T-cell (primary cell): ENCODE measurements around the gene NXPE1. TPM values are rescaled to one million over a fixed set of nuclear protein-coding genes. Genes with fewer than 3 reads are reported as not detected.

ENCODE experiments used
- ATAC-seq, 4 experiments: fragments of 200-7000 bp in 3 of 4; fragments of 150-1000 bp in 1 of 4; cut with Tn5 transposase; replicated peaks in 1 of 4; 1 replicate in 3 of 4; 2 replicates in 1 of 4; pipeline ENCODE4 v1.10.0; 2021; ENCODE audit warnings: moderate library complexity in 3 of 4, mild to moderate bottlenecking in 2 of 4, moderate number of reproducible peaks in 1 of 4
- CTCF ChIA-PET, 2 donors: fragments of 300-600 bp; sonication (Branson Sonifier 250); formaldehyde crosslinking; loops; one replicate each; lab custom pipeline; 2022; ENCODE audit warnings: antibody characterized with exemption in 2 of 2; lab: Charles Lee
- POLR2A ChIA-PET, 2 donors: fragments of 300-600 bp; sonication (Branson Sonifier 250); formaldehyde crosslinking; loops; one replicate each; lab custom pipeline; 2022; ENCODE audit warnings: antibody characterized with exemption in 2 of 2; lab: Charles Lee
- DNase-seq, 35 experiments: peaks; one replicate each; pipeline versions ENCODE4 v3.0.0 to v3.0.0-alpha.2; 2013 to 2023
- H3K27ac ChIP-seq: one replicate; pipeline ENCODE4 v1.5.1; 2013; ENCODE audit warnings: low read length
- H3K27me3 ChIP-seq, 2 experiments: replicated peaks in 1 of 2; 1 replicate in 1 of 2; 2 replicates in 1 of 2; pipeline versions ENCODE4 v1.6.1 to v1.7.0; 2013; ENCODE audit warnings: low read length in 1 of 2, mixed read lengths in 1 of 2; ENCODE audit not compliant: control insufficient read depth in 2 of 2, insufficient read depth in 2 of 2; ENCODE audit errors: extremely low read depth in 1 of 2
- H3K36me3 ChIP-seq, 2 donors: 1 replicate in 1 of 2; 2 replicates in 1 of 2; pipeline versions ENCODE4 v1.6.1 to v1.7.0; 2013; ENCODE audit warnings: low read length in 1 of 2; ENCODE audit not compliant: control insufficient read depth in 2 of 2, insufficient read depth in 1 of 2; ENCODE audit errors: extremely low read depth in 1 of 2
- H3K4me1 ChIP-seq, 2 experiments: 1 replicate in 1 of 2; 2 replicates in 1 of 2; pipeline versions ENCODE4 v1.6.1 to v1.7.0; 2013; ENCODE audit warnings: low read length in 2 of 2, mixed read lengths in 1 of 2; ENCODE audit not compliant: insufficient read depth in 2 of 2, control insufficient read depth in 1 of 2; ENCODE audit errors: extremely low read depth in 1 of 2
- H3K4me3 ChIP-seq, 2 donors: 1 replicate in 1 of 2; 2 replicates in 1 of 2; pipeline versions ENCODE4 v1.5.1 to v1.7.0; 2013; ENCODE audit warnings: mild to moderate bottlenecking in 2 of 2, low read length in 1 of 2, moderate library complexity in 1 of 2; ENCODE audit not compliant: control insufficient read depth in 1 of 2; ENCODE audit errors: extremely low read depth in 1 of 2
- H3K9me3 ChIP-seq: 2 replicates; pipeline ENCODE4 v1.7.0; 2013
- H3K27ac Mint-ChIP-seq, 2 donors: one replicate each; pipeline ENCODE4 v1.8.0; 2020 to 2021; ENCODE audit warnings: mild to moderate bottlenecking in 2 of 2, mixed read lengths in 2 of 2
- H3K27me3 Mint-ChIP-seq, 2 donors: one replicate each; pipeline ENCODE4 v1.8.0; 2021 to 2022; ENCODE audit warnings: mixed read lengths in 2 of 2
- H3K36me3 Mint-ChIP-seq: one replicate; pipeline ENCODE4 v1.8.0; 2021; ENCODE audit warnings: mixed read lengths
- H3K4me1 Mint-ChIP-seq, 3 donors: one replicate each; pipeline ENCODE4 v1.8.0; 2020 to 2022; ENCODE audit warnings: mixed read lengths in 3 of 3, mild to moderate bottlenecking in 1 of 3
- H3K4me3 Mint-ChIP-seq, 3 donors: one replicate each; pipeline ENCODE4 v1.8.0; 2020 to 2022; ENCODE audit warnings: mild to moderate bottlenecking in 3 of 3, mixed read lengths in 3 of 3, moderate library complexity in 3 of 3
- H3K9me3 Mint-ChIP-seq, 3 donors: one replicate each; pipeline ENCODE4 v1.8.0; 2020 to 2022; ENCODE audit warnings: mixed read lengths in 3 of 3
- WGBS: methylation state at CpG from one replicate; pipeline ENCODE4 v1.1.5; 2013; ENCODE audit warnings: missing lambda C conversion rate; ENCODE audit not compliant: insufficient coverage; 5-methylcytosine and 5-hydroxymethylcytosine counted together
- total RNA-seq, 35 experiments: library from RNA in 6 of 35; stranded (reverse) in 6 of 35; fragments of 120-200 nt in 1 of 35; gene quantifications; one replicate each; pipeline versions ENCODE4 v1.2.1 to v1.2.4 and lab custom pipeline; 2013 to 2026

NXPE1 gene
- total RNA-seq, 5 donors from 2014 or later (not counting 1 experiment from before 2014, with no cell fraction given): not detected

DNA sequence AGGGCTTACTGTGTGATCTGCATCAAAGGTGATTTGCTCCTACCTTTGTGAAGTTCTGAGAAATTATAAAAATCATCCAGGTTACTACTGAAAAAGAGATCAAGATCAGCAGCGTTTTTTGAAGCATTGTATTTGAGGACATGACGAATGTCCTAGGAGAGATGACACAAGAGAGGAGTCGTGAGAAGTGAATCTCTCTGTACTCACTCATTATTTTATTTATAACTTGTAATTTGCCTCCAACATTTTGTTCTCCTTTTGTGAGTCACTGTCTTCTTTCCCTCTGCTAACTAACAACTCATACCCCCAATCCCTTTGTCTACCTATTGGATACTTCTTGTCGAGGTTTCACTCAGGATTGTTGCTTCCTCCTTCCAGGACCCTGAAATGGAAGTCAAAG lies 8.6 kb downstream of the NXPE1 start:
- ATAC-seq (no peak), DNase-seq (no peak)
- H3K9me3 ChIP-seq: no peaks in the 10 kb centered on the region
- no peaks in the 10 kb centered on the region for H3K4me1 ChIP-seq
- no peaks in the 10 kb centered on the region for H3K4me1 Mint-ChIP-seq
- ChIA-PET CTCF (no interaction called here), POLR2A (no interaction called here)
- H3K27ac ChIP-seq: no peak overlapping the region
- H3K36me3 Mint-ChIP-seq: no peaks in the 10 kb centered on the region
- H3K4me3 ChIP-seq: no peak overlapping the region
- no peak overlapping the region for H3K4me3 Mint-ChIP-seq
- 83% methylated on average over 1 of the region's 4 CpGs for WGBS
- H3K27ac Mint-ChIP-seq: no peak overlapping the region
- peaks cover 0 to 8% of the 10 kb centered on the region in 2 donors for H3K27me3 Mint-ChIP-seq
- no peaks in the 10 kb centered on the region for H3K9me3 Mint-ChIP-seq
- H3K36me3 ChIP-seq: no peaks in the 10 kb centered on the region
- H3K27me3 ChIP-seq: peaks cover 0 to 3% of the 10 kb centered on the region in 2 experiments

DNA sequence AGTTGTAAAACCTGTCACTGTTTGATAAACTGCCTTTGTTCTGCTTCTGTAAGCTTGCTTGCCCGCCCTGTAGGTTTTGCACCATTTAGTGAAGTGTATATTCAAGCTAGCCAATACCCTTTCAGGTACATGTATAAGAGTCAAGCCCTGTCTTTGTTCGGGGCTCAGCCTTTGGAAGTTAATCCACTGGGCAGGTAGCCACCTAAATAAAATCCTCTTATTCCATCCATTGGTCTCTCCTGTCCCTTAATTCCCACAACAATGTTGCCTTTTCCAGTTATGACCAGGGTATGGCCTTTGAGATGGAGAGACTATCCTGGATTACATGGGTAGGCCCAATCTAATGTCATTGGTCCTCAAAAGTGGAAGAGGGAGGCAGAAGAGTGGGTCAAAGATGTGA lies 34.0 kb downstream of the NXPE1 start:
- Mint-ChIP-seq H3K4me1 (no peaks in the 10 kb centered on the region), H3K36me3 (no peaks in the 10 kb centered on the region), H3K9me3 (peaks cover 9 to 16% (median 10%) of the 10 kb centered on the region in 3 donors), H3K27me3 (peaks cover 4% of the 10 kb centered on the region in 2 donors), H3K27ac (no peak overlapping the region), H3K4me3 (no peak overlapping the region)
- ATAC-seq (no peak), DNase-seq (no peak)
- Histone ChIP-seq H3K4me1 (no peaks in the 10 kb centered on the region), H3K9me3 (no peaks in the 10 kb centered on the region), H3K36me3 (no peaks in the 10 kb centered on the region), H3K27ac (no peak overlapping the region), H3K4me3 (no peak overlapping the region), H3K27me3 (no peaks in the 10 kb centered on the region)
- POLR2A ChIA-PET: no interaction called here
- CTCF ChIA-PET: no interaction called here
- no CpG with 5 or more reads among the region's 2 CpGs for WGBS

DNA sequence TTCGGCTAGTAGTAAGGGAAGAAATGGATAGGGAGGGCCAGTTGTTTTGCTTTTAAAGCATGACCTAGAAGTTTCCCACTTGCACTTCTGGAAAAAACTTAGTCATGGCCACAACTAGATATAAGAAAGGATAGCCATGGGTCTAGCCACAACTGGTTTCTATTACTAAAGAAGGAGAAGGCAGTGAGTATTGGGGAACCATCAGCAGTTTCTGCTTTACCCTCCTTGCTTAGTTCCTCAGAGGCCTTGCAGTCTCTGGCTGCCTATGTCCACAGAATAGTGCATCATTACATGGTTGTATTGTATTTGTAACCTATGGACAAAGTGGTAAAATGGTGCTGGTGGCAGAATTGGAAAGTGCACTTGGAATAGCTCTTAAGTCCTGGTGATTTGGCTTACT lies 35.6 kb downstream of the NXPE1 start:
- no peaks in the 10 kb centered on the region for H3K9me3 ChIP-seq
- ATAC-seq (no peak), DNase-seq (no peak)
- H3K36me3 ChIP-seq: no peaks in the 10 kb centered on the region
- H3K27me3 Mint-ChIP-seq: peaks cover 4 to 9% of the 10 kb centered on the region in 2 donors
- ChIA-PET POLR2A (no interaction called here), CTCF (no interaction called here)
- 100% methylated on average over 1 of the region's 1 CpG for WGBS
- H3K36me3 Mint-ChIP-seq: no peaks in the 10 kb centered on the region
- H3K4me1 ChIP-seq: no peaks in the 10 kb centered on the region
- H3K4me3 ChIP-seq: no peak overlapping the region
- no peaks in the 10 kb centered on the region for H3K4me1 Mint-ChIP-seq
- H3K27ac Mint-ChIP-seq: no peak overlapping the region
- no peaks in the 10 kb centered on the region for H3K27me3 ChIP-seq
- H3K9me3 Mint-ChIP-seq: peaks cover 9 to 16% (median 10%) of the 10 kb centered on the region in 3 donors
- no peak overlapping the region for H3K4me3 Mint-ChIP-seq
- H3K27ac ChIP-seq: no peak overlapping the region

DNA sequence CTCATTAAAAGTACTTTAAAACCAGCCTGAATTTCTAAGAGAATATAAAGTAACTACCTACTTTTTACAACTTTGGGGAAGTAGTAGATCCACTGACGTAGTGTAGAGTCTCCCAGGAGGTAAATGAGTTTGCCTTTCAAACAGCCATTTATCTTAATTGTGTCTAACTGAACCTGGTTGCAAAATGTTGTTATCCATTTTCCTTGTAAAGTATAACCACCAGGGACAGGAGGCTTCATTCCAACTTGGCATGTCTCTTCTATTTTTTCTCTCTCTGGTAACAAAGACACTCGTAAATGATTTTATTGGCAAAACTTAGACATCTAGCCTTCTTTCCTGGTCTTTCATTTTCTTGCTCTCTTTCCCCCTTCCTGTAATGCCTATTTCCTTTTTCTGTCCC lies 36.9 kb downstream of the NXPE1 start:
- no peak overlapping the region for H3K4me3 ChIP-seq
- Mint-ChIP-seq H3K4me1 (no peaks in the 10 kb centered on the region), H3K36me3 (no peaks in the 10 kb centered on the region), H3K9me3 (peaks cover 9 to 16% (median 10%) of the 10 kb centered on the region in 3 donors), H3K27me3 (peaks cover 4 to 9% of the 10 kb centered on the region in 2 donors), H3K4me3 (no peak overlapping the region), H3K27ac (no peak overlapping the region)
- no peak overlapping the region for H3K27ac ChIP-seq
- DNase-seq: no peak
- ATAC-seq: no peak
- ChIA-PET POLR2A (no interaction called here), CTCF (no interaction called here)
- H3K4me1 ChIP-seq: no peaks in the 10 kb centered on the region
- no peaks in the 10 kb centered on the region for H3K27me3 ChIP-seq
- no peaks in the 10 kb centered on the region for H3K9me3 ChIP-seq
- no peaks in the 10 kb centered on the region for H3K36me3 ChIP-seq
- 100% methylated on average over 1 of the region's 2 CpGs for WGBS

DNA sequence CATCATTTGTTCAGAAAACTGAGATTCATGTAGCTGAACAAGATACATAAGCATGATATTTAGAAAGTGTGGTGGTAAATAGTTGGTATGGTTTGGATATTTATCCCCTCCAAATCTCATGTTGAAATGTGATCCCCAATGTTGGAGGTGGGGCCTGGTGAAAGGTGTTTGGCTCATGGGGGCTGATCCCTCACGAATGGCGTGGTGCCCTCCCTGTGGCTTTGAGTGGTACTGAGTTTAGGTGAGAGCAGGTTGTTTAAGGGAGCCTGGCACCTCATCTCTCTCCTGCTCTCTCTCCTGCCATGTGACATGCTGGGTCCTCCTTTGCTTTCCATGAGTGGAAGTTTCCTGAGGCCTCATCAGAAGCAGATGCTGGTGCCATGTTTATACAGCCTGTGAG lies 48.1 kb downstream of the NXPE1 start:
- DNase-seq: no peak
- POLR2A ChIA-PET: interaction anchor here in 1 of 2 donors (0.6 kb wide), 1 partner anchor 172 kb away, joined by 3 read pairs; no protein-coding TSS in a partner anchor
- no peak overlapping the region for H3K27ac Mint-ChIP-seq
- peaks cover 3 to 5% of the 10 kb centered on the region in 2 donors for H3K27me3 Mint-ChIP-seq
- no peaks in the 10 kb centered on the region for H3K4me1 ChIP-seq
- H3K4me1 Mint-ChIP-seq: peaks cover 0 to 5% (median 0%) of the 10 kb centered on the region in 3 donors
- no peak for ATAC-seq
- WGBS: no CpG with 5 or more reads among the region's 2 CpGs
- H3K9me3 ChIP-seq: no peaks in the 10 kb centered on the region
- CTCF ChIA-PET: no interaction called here
- no peaks in the 10 kb centered on the region for H3K36me3 ChIP-seq
- H3K27me3 ChIP-seq: peaks cover 0 to 4% of the 10 kb centered on the region in 2 experiments
- peaks cover 0 to 6% (median 6%) of the 10 kb centered on the region in 3 donors for H3K9me3 Mint-ChIP-seq
- no peak overlapping the region for H3K4me3 Mint-ChIP-seq
- no peak overlapping the region for H3K4me3 ChIP-seq
- H3K27ac ChIP-seq: no peak overlapping the region
- H3K36me3 Mint-ChIP-seq: no peaks in the 10 kb centered on the region

DNA sequence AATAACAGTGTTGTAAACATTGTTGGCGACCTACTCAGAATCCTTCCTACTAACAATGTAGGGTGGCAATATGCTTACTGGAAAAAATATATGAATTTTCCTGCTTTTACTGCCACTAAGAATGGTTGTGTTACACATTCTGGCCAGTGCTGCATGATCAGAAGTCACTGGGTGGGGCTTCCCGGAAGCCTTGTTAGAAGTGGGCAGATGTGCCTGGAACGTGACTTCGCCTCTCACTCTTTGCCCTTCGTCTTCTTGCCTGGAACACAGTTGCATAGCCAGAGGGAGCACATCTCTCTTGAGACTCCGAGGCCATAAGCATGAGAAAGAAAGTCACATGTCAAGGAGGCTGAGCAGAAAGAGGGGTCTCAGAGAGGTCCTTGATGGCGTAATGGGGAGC lies 48.6 kb downstream of the NXPE1 start:
- Histone ChIP-seq H3K9me3 (no peaks in the 10 kb centered on the region), H3K27me3 (peaks cover 0 to 4% of the 10 kb centered on the region in 2 experiments), H3K4me1 (no peaks in the 10 kb centered on the region), H3K4me3 (no peak overlapping the region), H3K36me3 (no peaks in the 10 kb centered on the region), H3K27ac (no peak overlapping the region)
- no peak overlapping the region for H3K27ac Mint-ChIP-seq
- peaks cover 0 to 10% (median 9%) of the 10 kb centered on the region in 3 donors for H3K9me3 Mint-ChIP-seq
- WGBS: 93% methylated on average over 4 of the region's 7 CpGs
- DNase-seq (no peak), ATAC-seq (no peak)
- POLR2A ChIA-PET: no interaction called here
- H3K4me3 Mint-ChIP-seq: no peak overlapping the region
- peaks cover 0 to 5% (median 0%) of the 10 kb centered on the region in 3 donors for H3K4me1 Mint-ChIP-seq
- peaks cover 6 to 9% of the 10 kb centered on the region in 2 donors for H3K27me3 Mint-ChIP-seq
- CTCF ChIA-PET: no interaction called here
- H3K36me3 Mint-ChIP-seq: no peaks in the 10 kb centered on the region

DNA sequence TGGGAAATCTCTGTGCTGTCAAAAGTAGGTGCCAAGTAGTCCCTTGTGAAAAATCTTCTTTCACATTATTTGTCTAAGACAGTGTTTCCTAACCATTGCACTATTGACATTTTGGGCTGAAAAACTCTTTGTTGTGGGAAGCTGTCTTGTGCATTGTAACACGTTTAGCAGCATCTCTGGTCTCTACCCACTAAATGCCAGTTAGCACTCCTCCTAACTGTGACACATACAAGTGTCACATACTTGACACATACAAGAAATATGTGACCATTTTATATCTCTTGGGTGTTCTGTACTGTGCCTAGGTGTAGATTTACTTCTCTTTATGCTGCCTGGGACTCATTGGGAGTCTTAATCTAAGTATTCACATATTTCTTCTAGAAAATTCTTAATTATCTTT lies 57.8 kb downstream of the NXPE1 start:
- H3K36me3 Mint-ChIP-seq: no peaks in the 10 kb centered on the region
- H3K36me3 ChIP-seq: no peaks in the 10 kb centered on the region
- ChIA-PET CTCF (no interaction called here), POLR2A (no interaction called here)
- no peaks in the 10 kb centered on the region for H3K9me3 ChIP-seq
- H3K9me3 Mint-ChIP-seq: peaks cover 8 to 20% (median 12%) of the 10 kb centered on the region in 3 donors
- H3K27me3 Mint-ChIP-seq: peaks cover 13 to 20% of the 10 kb centered on the region in 2 donors
- H3K4me3 ChIP-seq: no peak overlapping the region
- no peak overlapping the region for H3K27ac Mint-ChIP-seq
- DNase-seq (no peak), ATAC-seq (no peak)
- H3K4me3 Mint-ChIP-seq: no peak overlapping the region
- peaks cover 0 to 8% of the 10 kb centered on the region in 2 experiments for H3K27me3 ChIP-seq
- no peaks in the 10 kb centered on the region for H3K4me1 ChIP-seq
- WGBS: no CpG with 5 or more reads among the region's 1 CpG
- H3K4me1 Mint-ChIP-seq: no peaks in the 10 kb centered on the region
- no peak overlapping the region for H3K27ac ChIP-seq
